Embryonic facial prominence (tissue), 1 donor: ENCODE results near the gene TERT.
"Not testable (repeated sequence)": the region's sequence is repeated elsewhere in the genome, so short reads cannot be mapped to it uniquely, and the experiment has no call there.

ENCODE experiments used
- DNase-seq: peaks from one replicate; pipeline ENCODE4 v3.0.0-alpha.2; 2016; ENCODE audit errors: extremely low spot score

Gene TERT

DNA sequence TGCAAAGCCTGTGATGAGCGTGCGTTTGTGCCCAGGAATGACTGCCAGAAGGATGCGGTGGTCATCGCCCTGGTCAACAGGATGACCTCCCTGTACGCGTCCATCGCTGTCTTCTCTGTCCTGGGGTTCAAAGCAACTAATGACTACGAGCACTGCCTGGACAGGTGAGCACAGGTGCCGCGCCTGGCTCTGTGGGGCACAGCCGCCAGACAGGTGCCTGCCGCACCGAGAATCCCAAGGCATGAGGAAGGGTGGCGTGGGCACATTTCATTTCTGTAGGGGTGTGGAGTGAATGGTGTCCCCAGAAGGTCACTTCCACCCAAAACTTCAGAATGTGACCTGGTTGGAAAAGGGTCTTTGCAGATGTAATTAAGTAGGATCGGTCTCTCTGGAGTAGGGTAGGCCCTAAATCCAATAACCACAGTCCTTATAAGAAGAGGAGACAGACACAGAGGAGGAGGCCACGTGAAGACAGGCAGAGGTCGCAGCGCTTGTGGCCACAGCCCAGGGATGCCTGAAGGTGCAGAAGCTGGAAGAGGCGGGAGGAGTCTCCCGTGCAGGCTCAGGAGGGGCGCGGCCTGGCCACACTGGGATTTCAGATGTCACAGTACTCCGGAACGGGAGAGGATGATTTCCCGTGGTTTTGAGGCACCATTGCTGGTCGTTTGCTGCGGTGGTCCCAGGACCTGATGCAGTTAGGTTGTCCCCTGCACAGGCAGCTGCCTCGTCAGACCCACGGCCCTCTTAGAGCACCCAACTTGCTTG lies 54.2 kb downstream of the TERT start:
- DNase-seq = no peak

DNA sequence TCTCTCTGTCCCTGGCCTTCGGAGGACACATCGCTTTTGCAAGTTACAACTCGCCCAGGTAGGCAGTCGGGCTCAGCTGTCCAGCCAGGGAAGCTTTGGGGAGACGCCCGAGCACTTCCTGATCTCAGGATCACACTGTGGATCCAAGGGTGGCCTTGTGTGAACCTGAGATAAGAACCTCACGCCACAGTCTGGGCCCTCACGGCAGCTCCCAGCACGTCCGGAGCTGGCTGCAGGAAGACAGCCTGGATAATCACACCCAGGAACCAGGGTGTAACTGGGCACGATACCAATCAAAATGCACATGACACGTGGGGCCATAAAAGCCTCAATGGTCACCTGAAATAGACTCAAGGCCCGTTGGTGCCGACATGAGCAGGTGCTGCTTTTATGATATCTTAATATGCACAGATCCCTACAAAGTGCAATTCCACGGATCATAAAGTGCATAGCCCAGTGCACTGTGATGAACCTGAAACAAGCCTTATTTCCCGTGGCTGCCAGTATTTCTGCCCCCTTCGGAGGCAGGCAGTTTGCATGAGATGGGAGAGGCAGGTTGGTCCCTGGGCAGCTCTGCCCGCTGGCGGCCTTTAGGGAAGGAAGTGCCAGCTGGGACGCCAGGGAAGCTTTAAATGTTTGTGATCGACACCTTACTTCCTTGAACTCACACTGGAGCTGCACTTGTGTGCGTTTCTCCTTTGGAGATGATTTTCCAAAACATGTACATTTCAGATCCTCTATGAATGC lies 55.2 kb downstream of the TERT start:
- no peak for DNase-seq

DNA sequence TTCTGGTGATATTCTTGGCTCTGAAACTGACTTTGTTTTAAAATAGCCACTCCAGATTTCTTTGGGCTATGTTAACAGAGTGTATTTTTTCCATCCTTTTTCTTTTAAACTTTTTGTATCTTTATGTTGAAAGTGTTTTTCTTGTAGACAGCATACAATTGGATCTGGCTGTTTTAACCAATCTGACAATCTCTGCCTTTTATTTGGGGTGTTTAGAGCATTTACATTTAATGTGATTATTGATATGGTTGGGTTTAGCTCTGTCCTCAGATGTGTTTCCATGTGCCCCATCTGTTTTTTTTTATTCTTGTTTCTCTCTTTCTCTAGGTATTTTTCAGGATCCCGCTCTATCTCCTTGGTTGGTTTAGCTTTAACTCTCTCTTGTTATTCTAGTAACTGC lies 59.0 kb downstream of the TERT start:
- DNase-seq = no peak

DNA sequence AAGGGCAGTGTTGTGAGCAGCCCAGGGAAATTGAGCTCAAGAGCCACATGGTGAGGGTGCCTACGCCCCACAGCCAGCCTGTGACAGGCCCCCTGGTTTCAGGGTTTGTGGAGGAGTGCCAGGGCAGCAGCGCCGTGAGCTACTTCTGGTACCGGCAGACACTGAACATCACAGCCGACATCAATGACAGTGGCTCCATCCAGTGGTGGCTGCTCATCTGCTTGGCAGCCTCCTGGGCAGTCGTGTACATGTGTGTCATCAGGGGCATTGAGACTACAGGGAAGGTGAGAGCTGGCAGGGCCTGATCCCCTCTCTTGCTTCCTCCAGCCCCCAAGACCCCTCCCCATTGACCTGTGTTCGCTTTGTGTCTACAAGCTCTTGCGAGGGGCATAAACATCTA lies 59.5 kb downstream of the TERT start:
- no peak for DNase-seq

DNA sequence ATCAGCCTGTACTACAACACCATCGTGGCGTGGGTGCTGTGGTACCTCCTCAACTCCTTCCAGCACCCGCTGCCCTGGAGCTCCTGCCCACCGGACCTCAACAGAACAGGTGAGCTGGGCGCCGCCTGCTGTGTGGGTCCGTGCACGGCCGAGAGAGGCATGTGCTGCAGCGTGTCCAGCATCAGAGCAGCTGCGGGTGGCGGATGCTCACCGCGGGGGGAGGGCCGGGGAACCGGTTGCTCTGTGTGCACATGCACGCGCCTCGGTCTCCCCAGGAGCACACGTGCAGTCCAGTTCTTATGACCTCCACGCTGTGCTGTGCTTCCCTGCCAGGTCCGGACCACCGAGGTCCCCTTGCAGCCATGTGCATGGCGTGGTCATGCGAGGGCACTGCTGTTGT lies 62.1 kb downstream of the TERT start:
- DNase-seq = no peak

DNA sequence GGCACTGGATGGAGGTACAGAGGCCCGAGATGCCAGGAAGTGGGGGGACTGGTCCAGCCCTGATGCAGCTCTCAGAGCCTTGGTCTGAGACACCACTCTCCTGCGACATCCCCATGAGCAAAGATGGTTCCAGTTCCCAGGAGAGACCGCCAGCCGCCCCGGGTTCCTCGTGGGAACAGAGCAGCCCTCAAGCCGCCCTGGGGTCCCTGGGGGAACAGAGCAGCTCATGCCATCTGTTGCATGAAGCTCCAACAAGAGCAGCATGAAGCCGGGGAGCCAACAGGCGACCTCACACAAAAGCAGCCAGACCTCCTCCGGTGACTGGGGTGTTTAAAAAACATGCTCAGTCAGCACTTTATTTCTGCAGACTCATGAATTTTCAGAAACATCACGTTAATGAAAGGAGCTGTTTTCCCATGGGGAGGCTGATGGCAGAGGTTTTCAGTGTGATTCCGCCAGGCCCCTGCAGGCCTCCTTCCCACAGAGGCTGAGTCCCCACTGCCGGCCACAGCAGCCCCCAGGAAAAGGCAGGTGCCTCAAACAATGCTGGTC lies 63.4 kb downstream of the TERT start:
- DNase-seq = no peak

DNA sequence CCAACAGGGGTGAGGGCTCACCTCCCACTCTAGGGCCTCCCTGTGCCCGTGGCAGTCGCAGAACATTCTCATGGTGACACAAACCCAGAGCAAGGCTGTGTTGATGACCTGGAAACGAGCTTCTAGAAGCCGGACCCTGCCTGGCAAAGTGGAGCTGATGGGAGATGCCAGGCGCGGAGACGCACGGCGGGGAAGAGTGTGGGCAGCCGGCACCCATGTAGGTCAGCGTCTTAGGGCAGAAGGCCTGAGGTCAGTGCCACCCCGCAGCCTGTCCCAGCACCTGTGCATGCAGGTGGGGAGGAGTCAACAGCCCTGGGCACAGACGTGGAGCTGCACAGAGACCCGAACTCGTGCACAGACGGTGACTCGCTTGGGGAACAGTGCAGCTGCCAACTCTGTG lies 64.3 kb downstream of the TERT start:
- no peak for DNase-seq

DNA sequence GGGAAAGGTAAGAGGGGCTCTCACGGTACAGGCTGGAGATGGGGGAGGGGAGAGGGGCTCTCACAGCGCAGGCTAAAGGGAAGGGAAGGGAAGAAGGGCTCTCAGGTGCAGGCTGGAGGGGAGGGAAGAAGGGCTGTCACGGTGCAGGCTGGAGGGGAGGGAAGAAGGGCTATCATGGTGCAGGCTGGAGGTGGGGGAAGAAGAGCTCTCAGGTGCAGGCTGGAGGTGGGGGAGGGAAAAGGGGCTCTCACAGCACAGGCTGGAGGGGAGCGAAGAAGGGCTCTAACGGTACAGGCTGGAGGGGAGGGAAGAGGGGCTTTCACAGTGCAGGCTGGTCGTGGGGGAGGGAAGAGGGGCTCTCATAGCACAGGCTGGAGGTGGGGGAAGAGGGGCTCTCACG lies 65.0 kb downstream of the TERT start:
- no peak for DNase-seq

DNA sequence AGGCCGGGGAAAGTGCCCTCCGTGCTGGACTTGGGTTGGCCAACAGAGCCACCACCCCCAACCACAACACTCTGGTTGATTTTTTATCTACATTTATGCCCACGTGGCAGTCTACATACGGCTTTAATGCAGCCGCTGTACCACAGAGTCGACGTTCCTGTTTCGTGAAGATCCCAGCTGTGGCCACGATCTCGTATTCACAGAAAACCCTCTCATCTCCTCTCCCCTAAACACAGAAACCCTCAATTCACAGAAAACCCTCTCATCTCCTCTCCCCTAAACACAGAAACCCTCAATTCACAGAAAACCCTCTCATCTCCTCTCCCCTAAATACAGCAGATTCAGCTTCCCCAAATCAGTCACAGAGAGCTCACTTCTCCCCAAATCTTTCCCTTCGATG lies 65.8 kb downstream of the TERT start:
- not testable (repeated sequence) for DNase-seq

DNA sequence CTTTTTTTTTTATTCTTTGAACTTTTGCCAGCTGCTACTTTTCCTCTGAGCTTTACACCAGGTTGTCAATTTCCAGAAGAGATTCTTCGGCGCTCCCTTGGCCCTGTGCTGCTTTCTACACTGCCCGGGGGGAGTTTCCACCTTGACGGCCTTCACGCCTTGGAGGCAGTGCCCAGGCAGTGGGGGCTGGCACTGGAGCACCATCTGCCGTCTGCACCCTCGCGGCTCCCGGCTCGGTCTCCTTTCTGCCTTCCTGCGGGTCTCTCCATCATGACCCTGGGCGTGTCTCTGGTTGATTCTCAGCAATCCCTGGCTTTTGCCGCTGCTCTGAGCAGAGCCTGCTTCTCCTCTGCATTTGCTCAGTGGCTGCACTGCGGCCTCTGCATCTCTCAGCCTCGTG lies 66.7 kb downstream of the TERT start:
- DNase-seq = no peak

DNA sequence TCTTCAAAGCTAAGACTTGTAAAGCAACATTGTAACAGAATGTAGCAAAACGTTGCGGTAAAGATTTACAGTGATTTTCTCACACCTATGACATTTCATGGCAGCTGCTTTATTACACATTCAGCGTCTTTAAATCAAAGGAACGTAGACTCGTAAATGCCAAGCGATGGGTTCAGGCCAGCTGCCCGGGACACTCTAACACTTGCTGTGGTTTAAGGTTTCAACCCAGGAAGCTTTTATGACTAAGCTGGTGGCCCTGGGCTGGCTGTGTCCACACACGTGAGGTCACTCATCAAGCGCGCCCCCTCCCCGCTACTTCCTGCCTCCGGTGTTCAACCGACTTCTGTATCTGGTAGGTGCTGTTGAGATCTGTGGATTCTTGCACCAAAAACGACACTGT lies 67.2 kb downstream of the TERT start:
- no peak for DNase-seq

DNA sequence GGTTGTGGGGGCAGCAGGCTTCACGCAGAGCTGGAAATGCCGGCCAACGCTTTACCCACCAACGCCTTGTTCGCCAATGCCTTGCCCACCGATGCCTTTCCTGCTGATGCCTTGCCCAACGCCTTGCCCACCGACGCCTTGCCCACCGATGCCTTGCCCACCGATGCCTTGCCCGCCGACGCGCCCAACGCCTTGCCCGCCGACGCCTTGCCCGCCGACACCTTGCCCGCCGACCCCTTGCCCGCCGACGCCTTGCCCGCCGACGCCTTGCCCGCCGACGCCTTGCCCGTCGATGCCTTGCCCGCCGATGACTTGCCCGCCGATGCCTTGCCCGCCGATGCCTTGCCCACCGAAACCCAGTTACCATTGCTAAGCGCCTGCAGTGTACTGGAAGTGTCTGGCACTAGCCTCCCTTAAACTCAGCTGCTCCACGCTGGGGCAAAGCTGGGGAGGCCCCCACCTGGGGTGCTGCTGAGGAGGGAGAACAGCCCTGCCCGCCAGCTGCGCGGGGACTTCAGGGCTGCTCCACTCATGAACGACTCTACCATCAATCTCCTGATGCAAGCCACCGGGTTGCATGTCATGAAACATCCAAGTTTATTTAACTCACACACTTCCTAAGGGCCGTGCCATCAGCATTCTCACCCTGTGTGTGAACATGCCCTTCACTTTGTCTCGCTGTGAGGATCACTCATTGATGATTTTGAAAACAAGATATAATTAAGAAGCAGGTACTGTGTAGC lies 67.9 kb downstream of the TERT start:
- no peak for DNase-seq

DNA sequence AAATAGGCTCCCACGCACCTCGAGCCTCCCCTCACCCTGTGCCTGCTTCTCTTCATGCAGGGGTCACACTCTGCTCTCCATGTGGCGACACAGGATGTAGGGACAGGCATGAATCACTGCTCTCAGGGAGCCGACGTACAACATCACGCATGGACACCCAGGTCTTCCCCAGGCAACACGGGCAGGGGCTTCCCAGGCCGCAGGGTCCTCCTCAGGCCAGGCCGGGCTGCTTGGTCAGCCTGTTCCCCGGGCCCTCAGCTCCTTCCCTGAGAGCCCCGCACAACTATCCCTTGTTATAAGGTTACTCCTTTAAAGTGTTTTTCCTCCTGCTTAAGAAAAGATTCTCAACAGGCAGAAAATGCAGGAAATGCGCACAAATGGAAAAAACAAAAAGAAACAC lies 68.6 kb downstream of the TERT start:
- no peak for DNase-seq

DNA sequence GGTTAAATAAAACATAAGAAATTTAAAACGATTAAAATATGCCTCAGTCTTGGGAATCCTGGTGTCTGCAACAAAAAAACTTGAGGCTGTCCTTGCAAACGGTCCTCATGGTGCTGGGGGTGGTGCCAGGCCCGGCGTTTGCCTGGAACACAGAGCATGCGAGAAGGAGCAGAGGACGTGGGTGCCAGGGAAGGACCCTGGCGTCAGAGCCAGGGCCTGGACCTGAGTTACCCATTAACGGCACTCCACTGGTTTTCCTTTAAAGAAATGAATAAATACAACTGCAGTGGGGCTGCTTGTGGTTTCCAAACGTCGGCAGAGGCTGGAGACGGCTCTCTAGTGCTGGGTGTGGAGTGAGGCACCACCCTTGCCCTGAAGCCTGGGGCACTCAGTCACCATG lies 69.8 kb downstream of the TERT start, which contains the start of gene SLC6A18:
Gene SLC6A18 (plus strand): TSS at position 301 of the 400 bp plus-strand sequence. CDS start 97 bp downstream, at position 398.
- no peak for DNase-seq

DNA sequence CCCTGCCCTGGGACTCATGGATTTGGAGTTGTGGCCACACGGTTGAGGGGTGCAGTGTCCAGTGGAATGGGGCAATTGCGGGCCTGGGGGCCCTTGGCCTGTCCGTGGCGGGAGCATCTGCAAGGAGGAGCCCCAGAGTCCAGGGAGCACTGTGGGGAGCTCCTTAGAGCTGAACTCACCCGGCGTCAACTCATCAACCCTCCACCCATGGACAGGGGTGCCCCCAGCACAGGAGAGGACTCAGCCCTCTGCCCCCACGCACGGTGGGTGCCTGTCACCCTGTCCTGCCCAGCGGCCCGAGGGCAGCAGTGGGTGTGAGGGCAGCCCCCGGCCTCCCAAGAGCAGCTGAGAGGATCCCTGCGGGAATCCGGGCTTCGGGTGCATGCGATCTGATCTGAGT lies 70.2 kb downstream of the TERT start:
- no peak for DNase-seq

DNA sequence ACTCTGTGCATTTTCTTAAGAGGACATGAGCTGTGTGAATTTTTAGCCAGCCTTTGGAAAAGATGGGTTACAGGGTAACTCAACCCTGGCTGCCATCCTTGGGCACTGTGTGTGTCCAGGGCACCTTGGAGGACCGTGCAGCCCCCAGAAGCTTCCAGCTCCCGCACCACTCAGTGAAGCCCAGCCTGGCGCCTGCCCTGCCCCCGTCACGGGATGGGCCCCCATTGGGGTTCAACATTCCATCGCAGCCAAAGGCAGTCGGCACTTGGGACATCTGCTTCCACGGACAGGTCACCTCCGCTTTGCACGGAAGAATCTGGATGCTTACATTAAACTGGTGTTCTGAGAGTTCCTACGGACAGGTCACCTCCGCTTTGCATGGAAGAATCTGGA lies 71.6 kb downstream of the TERT start:
- DNase-seq = no peak

DNA sequence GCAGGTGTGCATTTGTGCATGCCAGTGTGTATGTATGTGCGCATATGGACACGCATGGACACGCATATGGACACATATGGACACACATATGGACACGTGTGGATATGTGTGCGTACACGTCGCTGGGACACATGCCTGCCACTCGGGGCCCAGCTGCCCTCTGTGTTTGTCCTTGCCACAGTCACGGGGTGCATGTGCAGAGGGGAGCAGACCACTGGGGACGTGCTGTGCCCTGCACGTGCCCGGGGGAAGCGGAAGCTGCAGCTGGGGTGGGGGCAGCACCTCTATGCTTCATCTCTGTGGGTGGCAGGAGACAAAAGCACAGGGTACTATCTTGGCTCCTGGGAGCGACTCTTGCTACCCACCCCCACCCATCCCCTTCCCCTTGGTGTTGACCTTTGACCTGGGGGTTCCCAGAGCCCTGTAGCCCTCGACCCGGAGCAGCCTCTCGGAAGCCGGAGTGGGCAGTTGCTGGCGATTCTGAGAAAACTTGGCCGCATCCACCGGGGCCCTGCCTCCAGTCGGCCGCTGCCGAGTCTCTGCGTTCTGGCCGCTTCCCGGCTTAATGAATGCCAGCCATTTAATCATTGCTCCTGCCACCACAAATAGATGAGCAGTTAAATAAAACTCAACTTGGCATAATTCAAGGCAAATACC lies 72.1 kb downstream of the TERT start:
- DNase-seq = no peak

DNA sequence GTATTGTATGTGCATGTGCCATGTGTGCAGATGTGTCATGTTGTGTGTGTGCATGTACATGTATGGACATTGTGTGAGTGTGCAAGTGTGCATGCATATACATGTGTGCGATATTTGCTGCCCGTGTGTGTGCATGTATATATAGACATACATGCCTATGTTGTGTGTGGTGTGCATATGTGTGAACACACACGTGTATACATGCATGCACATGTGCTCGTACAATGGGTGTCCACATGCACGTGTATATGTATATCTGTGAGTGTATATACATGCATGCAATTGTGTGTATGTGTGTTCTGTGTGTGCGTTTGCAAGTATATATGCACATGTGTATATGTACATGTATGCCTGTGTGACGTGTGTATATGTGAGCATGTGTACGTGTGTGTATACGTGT lies 72.7 kb downstream of the TERT start:
- no peak for DNase-seq

DNA sequence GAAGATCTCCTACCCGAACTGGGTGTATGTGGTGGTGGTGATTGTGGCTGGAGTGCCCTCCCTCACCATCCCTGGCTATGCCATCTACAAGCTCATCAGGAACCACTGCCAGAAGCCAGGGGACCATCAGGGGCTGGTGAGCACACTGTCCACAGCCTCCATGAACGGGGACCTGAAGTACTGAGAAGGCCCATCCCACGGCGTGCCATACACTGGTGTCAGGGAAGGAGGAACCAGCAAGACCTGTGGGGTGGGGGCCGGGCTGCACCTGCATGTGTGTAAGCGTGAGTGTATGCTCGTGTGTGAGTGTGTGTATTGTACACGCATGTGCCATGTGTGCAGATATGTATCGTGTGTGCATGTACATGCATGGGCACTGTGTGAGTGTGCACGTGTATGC lies 73.1 kb downstream of the TERT start:
- no peak for DNase-seq

DNA sequence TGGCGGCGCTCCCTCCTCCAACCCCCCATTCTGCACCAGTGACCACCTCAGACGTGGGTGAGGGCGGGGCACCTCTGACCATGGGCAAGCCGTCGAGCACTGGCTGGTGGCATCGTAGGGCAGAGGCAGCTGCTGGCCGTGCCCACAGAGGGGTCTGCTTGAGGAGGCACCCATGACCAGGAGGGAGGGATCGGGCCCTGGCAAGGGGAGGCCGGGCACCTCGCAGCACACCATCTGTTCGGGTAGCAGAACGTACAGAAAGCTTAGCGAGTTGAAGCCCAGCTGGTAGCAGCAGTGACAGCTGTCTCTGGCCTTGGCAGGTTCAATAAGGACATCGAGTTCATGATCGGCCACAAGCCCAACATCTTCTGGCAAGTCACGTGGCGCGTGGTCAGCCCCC lies 74.0 kb downstream of the TERT start:
- DNase-seq = no peak

DNA sequence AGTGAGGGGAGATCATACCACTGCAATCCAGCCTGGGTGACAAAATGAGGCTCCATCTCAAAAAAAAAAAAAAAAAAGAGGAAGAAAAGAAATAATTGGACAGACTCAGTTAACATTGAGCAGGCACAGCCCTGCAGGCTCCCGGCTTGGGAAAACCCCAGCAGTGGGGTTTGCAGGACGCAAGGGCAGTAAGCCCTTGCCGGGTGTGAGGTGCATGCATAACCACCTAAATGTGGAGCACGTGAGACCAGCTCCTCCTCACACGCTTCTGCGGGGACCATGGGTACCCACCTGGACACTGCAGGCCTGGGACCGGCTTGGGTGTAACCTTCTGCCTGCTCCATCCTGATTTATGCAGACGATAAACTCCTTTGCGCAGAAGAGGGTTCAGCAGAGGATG lies 74.5 kb downstream of the TERT start:
- DNase-seq = no peak

DNA sequence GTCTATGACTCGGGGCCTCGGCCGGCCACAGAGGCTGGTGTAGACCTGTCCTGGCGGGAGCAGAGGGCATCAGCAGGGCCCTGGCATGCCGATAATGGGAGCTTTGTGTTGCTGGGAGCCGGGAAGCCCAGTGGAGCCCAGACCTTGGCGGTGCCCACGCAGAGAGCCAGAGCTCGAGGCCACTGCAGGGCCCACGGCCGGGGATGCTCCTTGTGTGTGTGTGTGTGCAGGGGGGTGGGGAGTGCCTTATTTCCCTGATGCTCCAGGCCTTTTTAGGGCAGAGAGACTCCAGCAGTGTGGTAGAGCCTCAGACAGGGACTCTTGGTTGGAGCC lies 75.1 kb downstream of the TERT start:
- DNase-seq = no peak
